Measurements from ENCODE around the gene C1QTNF9. TPM values are rescaled to one million over a fixed set of nuclear protein-coding genes. Genes with fewer than 3 reads are reported as not detected.

The C1QTNF9 gene
- total RNA-seq, 1 experiment from 2014 or later: not detected

DNA sequence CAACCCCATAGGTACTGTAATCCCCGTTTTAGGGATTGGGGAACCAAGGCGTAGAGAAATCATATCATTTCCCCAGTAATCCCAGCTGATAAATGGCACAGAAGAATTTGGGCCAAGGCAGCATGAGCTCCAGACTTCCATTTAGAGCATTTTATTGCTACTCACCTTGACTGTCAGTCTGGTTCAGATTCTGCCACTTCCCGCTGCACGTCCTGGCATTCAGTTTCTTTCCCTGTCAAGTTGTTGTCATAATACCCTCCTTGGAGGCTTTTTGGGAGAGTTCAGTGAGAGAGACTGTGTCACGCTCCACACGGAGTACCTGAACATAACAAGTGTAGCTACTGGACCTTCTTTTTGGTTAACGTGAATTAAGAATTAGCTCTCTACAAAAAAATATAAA is 7.5 kb upstream of the C1QTNF9 start:
- H3K27ac Mint-ChIP-seq: no peak overlapping the region
- ChIA-PET POLR2A (no interaction called here), CTCF (no interaction called here)
- H3K4me1 Mint-ChIP-seq: no peaks in the 10 kb centered on the region
- H3K4me3 Mint-ChIP-seq: no peak overlapping the region
- H3K27me3 Mint-ChIP-seq (ENCODE audit: low read depth): no peaks in the 10 kb centered on the region
- DNase-seq (ENCODE audit: low spot score) (no peak), ATAC-seq (no peak)
- H3K36me3 Mint-ChIP-seq: peaks cover 33% of the 10 kb centered on the region
- no peaks in the 10 kb centered on the region for H3K9me3 Mint-ChIP-seq
- TF ChIP-seq FOXP4 (CRISPR knock-in tag; IDR thresholded peaks at IDR 0.05): no peak

DNA sequence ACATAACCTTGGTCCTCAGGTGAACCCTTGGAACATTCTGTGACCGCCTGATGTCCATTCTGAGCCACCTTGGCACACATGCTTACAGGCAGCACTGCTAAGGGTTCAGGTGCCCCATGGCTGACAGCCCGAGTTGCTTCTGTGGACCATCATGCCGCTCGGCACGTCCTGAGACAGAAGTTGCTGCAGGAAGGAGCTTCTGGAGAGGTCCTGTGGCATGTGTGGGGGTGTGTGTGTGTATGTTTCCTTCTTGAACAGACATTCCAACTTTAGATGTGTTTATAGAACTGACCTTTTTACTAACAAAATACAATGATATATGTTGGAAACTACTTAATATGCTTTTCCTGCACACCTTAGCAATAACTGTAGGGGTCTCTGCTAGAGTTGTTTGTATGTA is 4.8 kb upstream of the C1QTNF9 start:
- Mint-ChIP-seq H3K4me1 (no peaks in the 10 kb centered on the region), H3K36me3 (peaks cover 19% of the 10 kb centered on the region), H3K27me3 (ENCODE audit: low read depth) (no peaks in the 10 kb centered on the region), H3K27ac (no peak overlapping the region), H3K4me3 (no peak overlapping the region), H3K9me3 (no peaks in the 10 kb centered on the region)
- ATAC-seq (no peak), DNase-seq (ENCODE audit: low spot score) (no peak)
- TF ChIP-seq ELF4 (CRISPR knock-in tag; IDR thresholded peaks at IDR 0.05; ENCODE audit: low read depth) (no peak), HMGA2 (CRISPR knock-in tag; IDR thresholded peaks at IDR 0.05) (no peak), ZBTB43 (CRISPR knock-in tag; IDR thresholded peaks at IDR 0.05) (no peak), ZNF219 (CRISPR knock-in tag; IDR thresholded peaks at IDR 0.05; ENCODE audit: borderline replicate concordance) (no peak), GTF2I (CRISPR knock-in tag; conservative IDR thresholded peaks at IDR 0.05) (no peak), EMX1 (CRISPR knock-in tag; IDR thresholded peaks at IDR 0.05) (no peak)
- TF ChIP-seq, protein P1, sequence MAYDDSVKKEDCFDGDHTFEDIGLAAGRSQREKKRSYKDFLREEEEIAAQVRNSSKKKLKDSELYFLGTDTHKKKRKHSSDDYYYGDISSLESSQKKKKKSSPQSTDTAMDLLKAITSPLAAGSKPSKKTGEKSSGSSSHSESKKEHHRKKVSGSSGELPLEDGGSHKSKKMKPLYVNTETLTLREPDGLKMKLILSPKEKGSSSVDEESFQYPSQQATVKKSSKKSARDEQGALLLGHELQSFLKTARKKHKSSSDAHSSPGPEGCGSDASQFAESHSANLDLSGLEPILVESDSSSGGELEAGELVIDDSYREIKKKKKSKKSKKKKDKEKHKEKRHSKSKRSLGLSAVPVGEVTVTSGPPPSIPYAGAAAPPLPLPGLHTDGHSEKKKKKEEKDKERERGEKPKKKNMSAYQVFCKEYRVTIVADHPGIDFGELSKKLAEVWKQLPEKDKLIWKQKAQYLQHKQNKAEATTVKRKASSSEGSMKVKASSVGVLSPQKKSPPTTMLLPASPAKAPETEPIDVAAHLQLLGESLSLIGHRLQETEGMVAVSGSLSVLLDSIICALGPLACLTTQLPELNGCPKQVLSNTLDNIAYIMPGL (CRISPR knock-in tag; IDR thresholded peaks at IDR 0.05): no peak
- POLR2A ChIA-PET: no interaction called here
- CTCF ChIA-PET: no interaction called here

DNA sequence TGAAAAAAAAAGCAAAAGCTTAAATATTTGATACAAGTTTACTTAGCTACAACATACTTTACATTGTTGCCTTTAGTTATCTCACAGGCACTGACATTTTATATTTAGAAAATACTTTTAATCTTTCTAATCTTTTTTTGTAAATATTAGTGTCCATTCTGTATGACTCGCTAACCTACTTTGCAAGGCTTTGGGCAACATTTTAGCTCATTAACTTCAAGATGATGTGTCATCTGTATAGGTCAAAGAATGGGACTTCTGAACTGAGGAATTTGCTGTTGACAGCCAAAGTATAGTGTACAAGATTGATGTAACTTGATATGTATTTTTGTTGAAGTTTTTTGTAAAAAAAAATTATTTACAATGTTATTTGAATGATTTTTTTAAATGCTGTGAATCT is 2.7 kb upstream of the C1QTNF9 start:
- ATAC-seq (no peak), DNase-seq (ENCODE audit: low spot score) (no peak)
- no peak for TF ChIP-seq NFATC4 (CRISPR knock-in tag; IDR thresholded peaks at IDR 0.05)
- no peak for TF ChIP-seq AR (CRISPR knock-in tag; IDR thresholded peaks at IDR 0.05)
- TF ChIP-seq, protein P2, sequence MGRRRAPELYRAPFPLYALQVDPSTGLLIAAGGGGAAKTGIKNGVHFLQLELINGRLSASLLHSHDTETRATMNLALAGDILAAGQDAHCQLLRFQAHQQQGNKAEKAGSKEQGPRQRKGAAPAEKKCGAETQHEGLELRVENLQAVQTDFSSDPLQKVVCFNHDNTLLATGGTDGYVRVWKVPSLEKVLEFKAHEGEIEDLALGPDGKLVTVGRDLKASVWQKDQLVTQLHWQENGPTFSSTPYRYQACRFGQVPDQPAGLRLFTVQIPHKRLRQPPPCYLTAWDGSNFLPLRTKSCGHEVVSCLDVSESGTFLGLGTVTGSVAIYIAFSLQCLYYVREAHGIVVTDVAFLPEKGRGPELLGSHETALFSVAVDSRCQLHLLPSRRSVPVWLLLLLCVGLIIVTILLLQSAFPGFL (CRISPR knock-in tag; IDR thresholded peaks at IDR 0.05; ENCODE audit: borderline replicate concordance): no peak
- TF ChIP-seq, protein P3, sequence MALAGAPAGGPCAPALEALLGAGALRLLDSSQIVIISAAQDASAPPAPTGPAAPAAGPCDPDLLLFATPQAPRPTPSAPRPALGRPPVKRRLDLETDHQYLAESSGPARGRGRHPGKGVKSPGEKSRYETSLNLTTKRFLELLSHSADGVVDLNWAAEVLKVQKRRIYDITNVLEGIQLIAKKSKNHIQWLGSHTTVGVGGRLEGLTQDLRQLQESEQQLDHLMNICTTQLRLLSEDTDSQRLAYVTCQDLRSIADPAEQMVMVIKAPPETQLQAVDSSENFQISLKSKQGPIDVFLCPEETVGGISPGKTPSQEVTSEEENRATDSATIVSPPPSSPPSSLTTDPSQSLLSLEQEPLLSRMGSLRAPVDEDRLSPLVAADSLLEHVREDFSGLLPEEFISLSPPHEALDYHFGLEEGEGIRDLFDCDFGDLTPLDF (CRISPR knock-in tag; IDR thresholded peaks at IDR 0.05): no peak
- no peak for TF ChIP-seq ZNF263 (CRISPR knock-in tag; IDR thresholded peaks at IDR 0.05; ENCODE audit: low read depth)
- no peak for TF ChIP-seq NR3C1 (CRISPR knock-in tag; conservative IDR thresholded peaks at IDR 0.05; ENCODE audit: low read depth)
- TF ChIP-seq GTF2I (CRISPR knock-in tag; conservative IDR thresholded peaks at IDR 0.05): no peak
- no peak for TF ChIP-seq ATF1 (CRISPR knock-in tag; IDR thresholded peaks at IDR 0.05)
- TF ChIP-seq ZNF317 (CRISPR knock-in tag; IDR thresholded peaks at IDR 0.05; ENCODE audit: borderline replicate concordance, low read depth): no peak
- H3K9me3 Mint-ChIP-seq: no peaks in the 10 kb centered on the region
- H3K27me3 Mint-ChIP-seq (ENCODE audit: low read depth): no peaks in the 10 kb centered on the region
- H3K36me3 Mint-ChIP-seq: peaks cover 10% of the 10 kb centered on the region
- CTCF ChIA-PET: interaction anchor here (0.9 to 1.0 kb wide), 2 partner anchors 78 to 346 kb away, joined by 3 to 4 read pairs; no protein-coding TSS in a partner anchor
- no peak overlapping the region for H3K27ac Mint-ChIP-seq
- H3K4me3 Mint-ChIP-seq: no peak overlapping the region
- H3K4me1 Mint-ChIP-seq: no peaks in the 10 kb centered on the region
- POLR2A ChIA-PET: no interaction called here

Data from WTC11 (cell line).